ENCODE measurements around the gene UBE2Q2.
"Not testable (repeated sequence)": the region's sequence is repeated elsewhere in the genome, so short reads cannot be mapped to it uniquely, and the experiment has no call there.

Gene UBE2Q2

GRCh38 chr15:75827691-75828090, 15.6 kb upstream of the UBE2Q2 start:
- no peak for DNase-seq

- DNase-seq = no peak
Observed at GRCh38 chr15:75828429-75828828, 14.8 kb upstream of the UBE2Q2 start.

GRCh38 chr15:75830910-75831805, 12.1 kb upstream of the UBE2Q2 start:
- DNase-seq = no peak

GRCh38 chr15:75831806-75832102, 11.5 kb upstream of the UBE2Q2 start:
- no peak for DNase-seq

GRCh38 chr15:75832114-75832513, 11.1 kb upstream of the UBE2Q2 start:
- no peak for DNase-seq

- no peak for DNase-seq
Observed at GRCh38 chr15:75834021-75834420, 9.2 kb upstream of the UBE2Q2 start.

- DNase-seq = no peak
Observed at GRCh38 chr15:75835990-75836958, 7.0 kb upstream of the UBE2Q2 start.

- DNase-seq = no peak
Observed at GRCh38 chr15:75836959-75837334, 6.3 kb upstream of the UBE2Q2 start.

GRCh38 chr15:75840659-75841058, 2.6 kb upstream of the UBE2Q2 start:
- DNase-seq = no peak

- no peak for DNase-seq
Observed at GRCh38 chr15:75841626-75842025, 1.6 kb upstream of the UBE2Q2 start.

- DNase-seq = no peak
Observed at GRCh38 chr15:75843678-75844581, 683 bp downstream of the UBE2Q2 start.

GRCh38 chr15:75844629-75845335, 1.5 kb downstream of the UBE2Q2 start:
- DNase-seq = no peak

- no peak for DNase-seq
Observed at GRCh38 chr15:75849167-75849566, 5.9 kb downstream of the UBE2Q2 start.

- no peak for DNase-seq
Observed at GRCh38 chr15:75850708-75851107, 7.5 kb downstream of the UBE2Q2 start.

- not testable (repeated sequence) for DNase-seq
Observed at GRCh38 chr15:75851566-75851965, 8.3 kb downstream of the UBE2Q2 start.

- DNase-seq = no peak
Observed at GRCh38 chr15:75857886-75858285, 14.6 kb downstream of the UBE2Q2 start.

GRCh38 chr15:75861750-75862402, 18.6 kb downstream of the UBE2Q2 start:
- no peak for DNase-seq

- DNase-seq = no peak
Observed at GRCh38 chr15:75862796-75863195, 19.5 kb downstream of the UBE2Q2 start.

- no peak for DNase-seq
Observed at GRCh38 chr15:75864213-75865059, 21.2 kb downstream of the UBE2Q2 start.

- not testable (repeated sequence) for DNase-seq
Observed at GRCh38 chr15:75866045-75866444, 22.8 kb downstream of the UBE2Q2 start.

- DNase-seq = no peak
Observed at GRCh38 chr15:75866916-75867315, 23.7 kb downstream of the UBE2Q2 start.

All from DMS 273 treated with DMSO at 0.1 percent for 48 hours (cell line).